Measurements from ENCODE around the gene GPR158.

GRCh38 chr10:25125201-25125611 is 49.6 kb upstream of the GPR158 start:
- TF ChIP-seq TCF4 (CRISPR knock-in tag; IDR thresholded peaks at IDR 0.05; ENCODE audit: borderline replicate concordance), result no peak
- no peak for TF ChIP-seq ISL1 (CRISPR knock-in tag; IDR thresholded peaks at IDR 0.05)
- no peak for TF ChIP-seq TOX (CRISPR knock-in tag; IDR thresholded peaks at IDR 0.05; ENCODE audit: borderline replicate concordance)
- TF ChIP-seq RARB (CRISPR knock-in tag; IDR thresholded peaks at IDR 0.05), result no peak
- TF ChIP-seq CSRNP3 (CRISPR knock-in tag; IDR thresholded peaks at IDR 0.05), result no peak
- TF ChIP-seq ARNTL (CRISPR knock-in tag; IDR thresholded peaks at IDR 0.05; ENCODE audit: borderline replicate concordance, low read depth), result no peak
- TF ChIP-seq ZFP3 (CRISPR knock-in tag; IDR thresholded peaks at IDR 0.05), result no peak
- no peak for TF ChIP-seq ZNF70 (CRISPR knock-in tag; IDR thresholded peaks at IDR 0.05)
